Measurements from ENCODE around the gene TLE3.
"Not testable (repeated sequence)": the region's sequence is repeated elsewhere in the genome, so short reads cannot be mapped to it uniquely, and the experiment has no call there.

The TLE3 gene

DNA sequence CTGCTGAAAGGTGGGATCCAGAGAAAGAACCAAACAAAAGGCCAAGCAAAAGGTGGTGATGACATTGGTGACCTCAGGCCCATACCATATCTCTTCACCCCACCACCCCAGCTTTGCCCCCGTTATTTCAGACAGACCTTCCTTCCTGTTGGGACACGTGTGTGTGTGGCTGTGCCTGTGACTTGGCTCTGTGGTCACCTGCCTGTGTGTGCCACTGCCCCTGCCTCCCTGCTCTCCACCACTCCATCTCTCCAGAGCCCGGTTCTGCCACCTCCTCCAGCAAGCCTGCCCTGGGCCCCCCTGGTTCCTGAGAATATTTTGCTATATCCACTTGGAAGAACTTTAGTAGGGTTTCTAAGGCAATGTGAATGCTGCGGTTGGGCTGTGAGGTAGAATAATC is 28.6 kb upstream of the TLE3 start:
- DNase-seq (ENCODE audit: low spot score) = no peak

DNA sequence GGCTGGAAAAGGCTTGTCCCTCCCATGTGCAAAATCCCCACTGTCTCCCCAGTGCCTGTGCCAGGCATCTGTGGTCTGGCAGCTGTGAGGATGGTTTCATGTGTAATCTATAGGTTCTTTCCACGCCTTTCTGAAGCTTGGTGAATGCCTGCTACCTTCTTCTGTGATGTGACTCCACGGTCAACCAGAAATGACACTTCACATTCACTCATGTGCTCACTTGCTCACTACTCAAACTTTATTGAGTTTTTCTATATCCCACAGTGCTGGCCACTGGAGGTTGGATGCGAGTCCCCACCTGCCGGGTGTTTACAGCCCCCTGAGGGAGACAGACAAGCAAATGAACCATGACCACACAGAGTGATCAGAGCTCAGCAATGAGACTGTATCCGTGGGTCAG is 27.9 kb upstream of the TLE3 start:
- no peak for DNase-seq (ENCODE audit: low spot score)

DNA sequence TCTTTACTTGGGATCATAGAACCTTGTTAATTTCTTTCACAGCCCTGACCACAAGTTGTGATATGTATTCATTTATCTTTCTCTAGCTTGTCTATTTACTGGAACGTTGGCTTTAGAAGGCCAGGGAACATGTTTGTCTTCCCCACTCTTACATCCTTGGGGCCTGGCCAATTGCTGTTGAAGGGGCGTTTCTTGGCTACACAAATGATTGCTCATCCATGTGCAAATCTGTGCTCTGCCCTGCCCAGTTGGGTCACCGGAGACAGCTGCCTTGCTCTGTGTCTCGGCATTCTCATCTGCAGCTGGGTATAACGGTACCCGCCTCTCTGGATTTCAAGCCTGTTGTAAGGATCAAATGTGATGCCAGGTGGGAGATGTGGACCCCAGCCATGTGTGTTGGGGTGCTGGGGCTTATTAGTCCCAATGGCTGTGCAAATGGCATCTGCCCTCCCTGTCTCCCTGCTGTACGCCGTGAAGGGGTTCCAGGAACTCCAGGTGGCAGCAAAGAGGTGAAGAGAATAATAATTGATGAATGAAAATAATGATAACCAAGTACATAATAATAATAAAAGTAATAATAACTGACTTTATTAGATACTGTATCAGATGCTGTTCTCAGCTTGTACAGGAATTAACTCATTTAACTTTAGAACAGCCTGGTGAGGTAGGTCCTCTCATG is 24.0 kb upstream of the TLE3 start:
- no peak for DNase-seq (ENCODE audit: low spot score)

- no peak for DNase-seq (ENCODE audit: low spot score)
Measured at GRCh38 chr15:70120958-70121623, 23.4 kb upstream of the TLE3 start.

- DNase-seq (ENCODE audit: low spot score) = no peak
Measured at GRCh38 chr15:70119911-70120508, 22.3 kb upstream of the TLE3 start.

DNA sequence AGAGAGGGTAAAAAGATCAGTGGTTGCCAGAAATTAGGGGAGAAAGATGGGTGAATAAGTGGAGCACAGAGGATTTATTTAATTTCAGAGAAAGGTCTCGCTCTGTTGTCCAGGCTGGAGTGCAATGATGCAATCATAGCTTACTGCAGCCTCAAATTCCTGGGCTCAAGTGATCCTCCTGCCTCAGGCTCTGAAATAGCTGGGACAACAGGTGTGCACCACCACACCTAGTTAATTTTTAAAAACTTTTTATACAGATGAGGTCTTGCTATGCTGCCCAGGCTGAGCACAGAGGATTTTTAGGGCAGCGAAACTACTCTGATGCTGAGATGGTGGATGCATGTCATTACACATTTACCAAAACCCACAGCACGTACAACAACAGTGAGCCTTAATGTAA is 20.9 kb upstream of the TLE3 start:
- no peak for DNase-seq (ENCODE audit: low spot score)

GRCh38 chr15:70116317-70116716 is 18.6 kb upstream of the TLE3 start:
- DNase-seq (ENCODE audit: low spot score) = no peak

DNA sequence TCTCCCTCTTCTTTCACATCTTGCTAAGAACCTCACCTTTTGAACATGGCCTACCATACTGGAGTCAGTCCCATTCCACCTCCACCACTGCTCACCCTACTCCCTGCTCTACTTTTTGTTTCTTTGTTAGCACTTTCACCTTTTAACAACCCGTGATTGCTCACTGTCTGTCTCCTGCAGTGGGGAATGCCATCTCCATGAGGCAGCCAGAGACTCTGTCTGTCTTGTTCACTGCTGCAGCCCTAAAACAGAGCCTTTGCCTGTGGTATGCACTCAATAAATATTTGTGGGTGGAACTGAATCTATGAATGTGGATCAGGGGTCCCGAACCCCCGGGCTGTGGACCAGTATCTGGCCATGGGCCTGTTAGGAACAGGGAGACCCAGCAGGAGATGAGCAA is 16.5 kb upstream of the TLE3 start:
- no peak for DNase-seq (ENCODE audit: low spot score)

DNA sequence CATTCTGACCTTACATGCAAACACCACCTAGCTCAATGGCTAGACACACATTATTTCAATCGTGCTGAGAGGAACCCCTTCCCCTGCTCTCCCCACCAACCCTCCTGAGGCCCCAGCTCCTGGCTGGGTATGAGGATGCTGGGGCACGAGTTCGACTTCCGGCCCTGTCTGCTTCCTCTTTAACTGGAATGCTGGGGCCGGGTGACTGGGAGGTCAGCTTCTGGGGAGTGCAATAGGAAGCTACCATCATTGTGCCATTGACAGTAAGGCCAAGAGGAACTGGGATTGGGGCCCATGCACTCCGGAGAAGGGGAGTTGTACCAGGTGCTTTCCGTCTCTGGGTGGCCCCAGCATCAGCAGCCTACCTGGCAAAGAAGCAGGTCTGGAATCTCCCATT is 15.6 kb upstream of the TLE3 start:
- no peak for DNase-seq (ENCODE audit: low spot score)

DNA sequence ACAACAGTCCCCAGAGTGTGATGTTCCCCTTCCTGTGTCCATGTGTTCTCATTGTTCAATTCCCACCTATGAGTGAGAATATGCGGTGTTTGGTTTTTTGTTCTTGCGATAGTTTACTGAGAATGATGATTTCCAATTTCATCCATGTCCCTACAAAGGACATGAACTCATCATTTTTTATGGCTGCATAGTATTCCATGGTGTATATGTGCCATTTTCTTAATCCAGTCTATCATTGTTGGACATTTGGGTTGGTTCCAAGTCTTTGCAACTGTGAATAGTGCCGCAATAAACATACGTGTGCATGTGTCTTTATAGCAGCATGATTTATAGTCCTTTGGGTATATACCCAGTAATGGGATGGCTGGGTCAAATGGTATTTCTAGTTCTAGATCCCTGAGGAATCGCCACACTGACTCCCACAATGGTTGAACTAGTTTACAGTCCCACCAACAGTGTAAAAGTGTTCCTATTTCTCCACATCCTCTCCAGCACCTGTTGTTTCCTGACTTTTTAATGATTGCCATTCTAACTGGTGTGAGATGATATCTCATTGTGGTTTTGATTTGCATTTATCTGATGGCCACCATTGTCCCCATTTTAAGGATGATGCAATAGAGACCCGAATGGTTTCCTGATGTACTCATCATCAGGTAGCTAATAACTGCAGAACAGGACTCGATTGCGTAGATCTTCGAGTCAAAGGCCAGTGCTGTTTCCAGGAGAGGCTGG is 15.0 kb upstream of the TLE3 start:
- DNase-seq (ENCODE audit: low spot score) = not testable (repeated sequence)

- no peak for DNase-seq (ENCODE audit: low spot score)
Measured at GRCh38 chr15:70112074-70112395, 14.3 kb upstream of the TLE3 start.

- peak; percentile 10 for DNase-seq (ENCODE audit: low spot score)
Measured at GRCh38 chr15:70111203-70112073, 13.7 kb upstream of the TLE3 start.

GRCh38 chr15:70109978-70110377 is 12.3 kb upstream of the TLE3 start:
- DNase-seq (ENCODE audit: low spot score) = no peak

- no peak for DNase-seq (ENCODE audit: low spot score)
Measured at GRCh38 chr15:70109531-70109930, 11.8 kb upstream of the TLE3 start.

GRCh38 chr15:70103880-70104626 is 6.3 kb upstream of the TLE3 start:
- DNase-seq (ENCODE audit: low spot score) = no peak

DNA sequence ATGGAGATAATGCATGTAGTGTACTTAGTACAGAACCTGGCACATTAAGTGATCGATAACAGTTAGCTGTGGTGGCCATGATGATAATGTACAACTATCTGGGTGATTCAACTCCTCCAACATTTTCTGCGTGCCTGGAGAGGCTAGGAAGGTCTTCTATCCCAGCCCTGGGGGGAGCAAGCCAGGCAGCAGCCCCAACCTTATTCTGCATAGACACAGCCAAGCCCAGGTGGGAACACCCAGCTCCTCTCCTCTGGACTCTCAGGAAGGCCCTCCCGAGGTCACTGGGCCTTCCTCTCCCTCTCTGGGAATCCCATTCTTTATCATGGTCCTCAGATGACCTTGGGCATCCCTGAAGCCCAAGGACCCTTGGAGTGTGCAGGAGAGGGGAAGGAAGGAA is 5.1 kb upstream of the TLE3 start:
- no peak for DNase-seq (ENCODE audit: low spot score)

DNA sequence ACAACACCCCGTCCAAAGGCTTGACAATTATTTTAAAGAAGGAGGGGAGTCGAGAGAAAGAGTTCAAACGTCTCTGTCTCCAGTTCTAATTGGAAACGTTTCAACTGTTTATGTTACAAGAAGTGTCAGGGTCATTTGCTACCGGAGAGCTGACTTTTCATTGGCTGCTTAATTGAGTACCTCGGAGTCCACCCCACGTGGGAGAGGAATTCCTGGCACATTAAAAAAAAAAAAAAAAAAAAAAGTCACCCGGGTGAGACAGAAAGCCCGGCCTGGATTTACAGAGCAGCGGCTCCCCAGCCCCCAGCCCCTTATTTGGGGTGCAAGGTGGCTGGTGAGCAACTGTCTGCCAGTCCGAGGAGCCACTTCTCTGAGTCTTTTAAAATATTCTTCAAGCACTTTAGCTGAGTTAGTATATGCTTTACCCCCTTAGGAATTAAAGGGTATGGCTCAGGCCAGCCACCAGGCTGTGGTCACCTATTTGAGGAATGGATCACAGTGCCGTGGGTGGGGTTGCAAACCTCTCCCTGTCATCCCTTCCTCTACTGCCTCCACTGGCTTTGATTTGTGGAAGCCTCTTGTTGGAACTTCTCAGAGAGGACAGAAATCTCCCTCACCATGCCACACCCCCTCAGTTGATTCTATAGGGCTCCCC is 3.9 kb upstream of the TLE3 start:
- DNase-seq (ENCODE audit: low spot score) = peak; percentile 60

DNA sequence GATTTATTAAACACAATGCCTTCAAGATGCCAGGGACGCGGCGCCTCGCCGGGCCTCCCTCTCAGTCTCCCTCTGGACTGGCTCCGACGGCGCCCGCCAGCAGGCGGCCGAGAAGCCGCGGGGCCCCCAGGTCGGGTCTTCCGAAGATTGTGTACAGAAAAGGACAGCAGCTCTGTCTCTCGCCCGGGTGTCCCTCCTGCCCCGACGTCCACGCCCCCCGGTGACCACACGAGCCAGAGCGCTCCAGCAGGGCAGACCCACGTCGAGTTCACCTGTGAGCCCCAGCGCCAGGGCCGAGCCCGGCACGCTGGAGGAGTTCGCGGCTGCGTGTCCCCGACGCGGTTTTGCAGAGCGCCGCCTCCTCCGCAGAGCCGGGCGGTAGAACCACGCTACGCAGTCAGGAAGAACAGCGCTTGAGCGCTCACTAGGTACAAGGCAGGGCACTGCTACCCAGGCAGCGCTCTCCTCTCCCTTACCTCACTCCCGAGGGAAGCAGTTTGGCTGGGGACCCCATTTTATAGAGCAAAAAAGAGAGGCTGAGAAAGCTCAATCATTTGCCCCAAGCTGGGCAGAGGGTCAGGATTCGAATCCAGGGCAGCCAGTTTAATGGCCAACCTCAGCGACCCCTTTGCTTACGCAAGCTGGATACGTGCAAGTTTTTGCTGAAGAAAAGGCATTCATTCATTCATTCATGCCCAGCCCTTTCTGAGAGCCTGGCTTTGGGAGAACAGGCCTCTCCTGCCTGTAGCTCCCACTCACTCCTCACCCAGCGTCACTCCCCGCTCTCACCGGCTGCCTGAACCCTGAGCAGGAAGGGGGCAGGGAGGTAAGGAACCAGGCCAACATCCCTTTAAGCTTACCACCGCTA is 3.0 kb upstream of the TLE3 start:
- peak; percentile 69 for DNase-seq (ENCODE audit: low spot score)

GRCh38 chr15:70099967-70100473 is 2.3 kb upstream of the TLE3 start:
- peak; percentile 28 for DNase-seq (ENCODE audit: low spot score)
